GM23338 (cell line): ENCODE results near the gene TNFAIP8L3. TPM values are rescaled to one million over a fixed set of nuclear protein-coding genes. Genes with fewer than 3 reads are reported as not detected.

Experiments
- ATAC-seq: fragments of 200-7000 bp; cut with Tn5 transposase; 3 replicates; pipeline ENCODE4 v1.9.1; 2020
- DNase-seq: peaks from one replicate; pipeline ENCODE4 v3.0.0-alpha.2; 2015; ENCODE audit warnings: low spot score
- H2AFZ ChIP-seq: fragments of 200-600 bp; sonication (generic); 2 replicates; pipeline ENCODE4 v1.8.0; 2016; ENCODE audit warnings: antibody characterized with exemption, mild to moderate bottlenecking, moderate library complexity
- H3F3A ChIP-seq: fragments of 200-600 bp; sonication (generic); replicated peaks from 2 replicates; pipeline ENCODE4 v1.8.0; 2017; ENCODE audit warnings: antibody characterized with exemption, mixed run types, low read depth
- H3K27ac ChIP-seq: fragments of 200-600 bp; sonication (generic); 2 replicates; pipeline ENCODE4 v1.6.1; 2016; ENCODE audit warnings: low read depth
- H3K27me3 ChIP-seq: fragments of 200-600 bp; sonication (generic); 2 replicates; pipeline ENCODE4 v1.8.0; 2016; ENCODE audit warnings: mild to moderate bottlenecking, mixed run types, moderate library complexity; ENCODE audit not compliant: insufficient read depth
- H3K36me3 ChIP-seq: fragments of 200-600 bp; sonication (generic); 2 replicates; pipeline ENCODE4 v1.8.0; 2016; ENCODE audit warnings: mild to moderate bottlenecking; ENCODE audit not compliant: insufficient read depth
- H3K4me1 ChIP-seq: fragments of 200-600 bp; sonication (generic); 2 replicates; pipeline ENCODE4 v1.8.0; 2016; ENCODE audit warnings: mild to moderate bottlenecking, moderate library complexity; ENCODE audit not compliant: insufficient read depth
- H3K4me2 ChIP-seq: fragments of 200-600 bp; sonication (generic); 2 replicates; pipeline ENCODE4 v1.7.1; 2017; ENCODE audit warnings: mixed run types
- H3K4me3 ChIP-seq: fragments of 200-600 bp; sonication (generic); 2 replicates; pipeline ENCODE4 v1.6.1; 2016; ENCODE audit warnings: mixed run types
- H3K79me2 ChIP-seq: fragments of 200-600 bp; sonication (generic); replicated peaks from 2 replicates; pipeline ENCODE4 v1.8.0; 2017; ENCODE audit warnings: mild to moderate bottlenecking; ENCODE audit not compliant: insufficient read depth
- H3K9me2 ChIP-seq: fragments of 200-600 bp; sonication (generic); 2 replicates; pipeline ENCODE4 v1.8.0; 2017; ENCODE audit not compliant: insufficient read depth
- H4K20me1 ChIP-seq: fragments of 200-600 bp; sonication (generic); replicated peaks from 2 replicates; pipeline ENCODE4 v1.8.0; 2017; ENCODE audit warnings: mild to moderate bottlenecking; ENCODE audit not compliant: insufficient read depth
- H3K27ac Mint-ChIP-seq: 2 replicates; pipeline ENCODE4 v1.8.0; 2020; ENCODE audit warnings: inconsistent platforms, mild to moderate bottlenecking, moderate library complexity, mixed read lengths
- H3K27me3 Mint-ChIP-seq: 3 replicates; pipeline ENCODE4 v1.8.0; 2022; ENCODE audit warnings: low read depth, mild to moderate bottlenecking, moderate library complexity, mixed read lengths, inconsistent platforms; ENCODE audit not compliant: insufficient read depth, poor library complexity
- H3K36me3 Mint-ChIP-seq: 3 replicates; pipeline ENCODE4 v1.8.0; 2021; ENCODE audit warnings: low read depth, mild to moderate bottlenecking, inconsistent platforms, moderate library complexity, mixed read lengths
- H3K4me1 Mint-ChIP-seq: 3 replicates; pipeline ENCODE4 v1.8.0; 2020; ENCODE audit warnings: mild to moderate bottlenecking, inconsistent platforms, mixed read lengths
- H3K4me3 Mint-ChIP-seq: 3 replicates; pipeline ENCODE4 v1.8.0; 2021; ENCODE audit warnings: moderate library complexity, mild to moderate bottlenecking, inconsistent platforms, mixed read lengths
- H3K9me3 Mint-ChIP-seq: 3 replicates; pipeline ENCODE4 v1.8.0; 2020; ENCODE audit warnings: moderate library complexity, mild to moderate bottlenecking, inconsistent platforms, mixed read lengths
- CREB1 ChIP-seq: fragments of 250-450 bp; sonication (Bioruptor Pico); IDR thresholded peaks from 2 replicates; pipeline ENCODE4 v1.5.0; 2020; ENCODE audit warnings: low read depth, mild to moderate bottlenecking, moderate library complexity
- EZH2 ChIP-seq: fragments of 200-600 bp; sonication (generic); IDR thresholded peaks from one replicate; pipeline ENCODE4 v1.8.0; 2017; ENCODE audit warnings: antibody characterized with exemption, mild to moderate bottlenecking, low read depth; ENCODE audit not compliant: unreplicated experiment
- EZH2phosphoT487 ChIP-seq: fragments of 200-600 bp; sonication (generic); IDR thresholded peaks from one replicate; pipeline ENCODE4 v1.8.1; 2018; ENCODE audit warnings: antibody characterized with exemption; ENCODE audit not compliant: unreplicated experiment
- JUNB ChIP-seq: IDR thresholded peaks from one replicate; pipeline ENCODE4 v1.6.1; 2016; ENCODE audit warnings: antibody characterized with exemption; ENCODE audit not compliant: unreplicated experiment
- NANOG ChIP-seq: IDR thresholded peaks from 2 replicates; pipeline ENCODE4 v1.6.1; 2016; ENCODE audit warnings: antibody characterized with exemption, borderline replicate concordance
- POLR2AphosphoS5 ChIP-seq: IDR thresholded peaks from 2 replicates; pipeline ENCODE4 v1.6.1; 2016; ENCODE audit warnings: antibody characterized with exemption, low read depth
- STAT1 ChIP-seq: IDR thresholded peaks from one replicate; pipeline ENCODE4 v1.6.1; 2016; ENCODE audit warnings: antibody characterized with exemption; ENCODE audit not compliant: unreplicated experiment
- ZNF114 ChIP-seq: fragments of 250-450 bp; sonication (Bioruptor Pico); IDR thresholded peaks from 2 replicates; pipeline ENCODE4 v1.5.0; 2020; ENCODE audit warnings: mild to moderate bottlenecking, moderate library complexity
- ZNF331 ChIP-seq: fragments of 250-450 bp; sonication (Bioruptor Pico); IDR thresholded peaks from 2 replicates; pipeline ENCODE4 v1.5.0; 2020; ENCODE audit warnings: low read depth, mild to moderate bottlenecking, moderate library complexity
- polyA plus RNA-seq: library from polyadenylated mRNA; unstranded; fragments of >200 nt; fragmentation: Nextera tagmentation; extraction: Ambion mirVana; gene quantifications from 2 replicates; pipeline ENCODE4 v1.2.1, GENCODE V29; 2016
- total RNA-seq: library from RNA; depleted of rRNA; stranded (reverse); fragments of >200 nt; shearing (Covaris generic); gene quantifications from 2 replicates; pipeline ENCODE4 v1.2.3, GENCODE V29; 2014
- TF ChIP-seq, protein P1 (sequence below), 2 experiments: fragments of 200-600 bp in 1 of 2; sonication (generic) in 1 of 2; conservative IDR thresholded peaks; 2 replicates each; pipeline versions ENCODE4 v1.5.1 to v1.6.1; 2016 to 2017; ENCODE audit warnings: antibody characterized with exemption in 2 of 2, low read depth in 2 of 2, mild to moderate bottlenecking in 2 of 2, moderate library complexity in 1 of 2
- TF ChIP-seq, protein P2 (sequence below): fragments of 250-450 bp; sonication (Bioruptor Pico); IDR thresholded peaks from 2 replicates; pipeline ENCODE4 v1.5.0; 2020; ENCODE audit warnings: mild to moderate bottlenecking, moderate library complexity
- TF ChIP-seq, protein P3 (sequence below): IDR thresholded peaks from 2 replicates; pipeline ENCODE4 v1.6.1; 2016; ENCODE audit warnings: antibody characterized with exemption
- TF ChIP-seq, protein P4 (sequence below): IDR thresholded peaks from one replicate; pipeline ENCODE4 v1.6.1; 2018; ENCODE audit warnings: antibody characterized with exemption; ENCODE audit not compliant: unreplicated experiment

Gene TNFAIP8L3
- total and polyA plus RNA-seq, 2 experiments from 2014 or later: 0.23 to 0.31 TPM

DNA sequence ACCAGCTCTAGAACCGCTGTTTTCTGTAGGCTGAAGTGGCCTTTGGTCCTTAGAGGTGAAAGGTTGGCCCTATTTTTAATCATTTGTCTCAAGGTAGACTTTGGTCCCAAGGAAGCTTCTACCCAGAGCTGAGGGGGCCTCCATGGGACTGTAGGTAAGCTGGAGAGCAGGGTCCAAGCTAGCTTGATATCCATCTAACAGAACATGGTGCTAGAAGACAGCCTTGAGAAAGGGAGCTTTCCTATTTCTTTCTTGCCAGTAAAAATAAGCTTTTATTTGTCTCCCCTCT is 3.6 kb upstream of the TNFAIP8L3 start:
- Histone ChIP-seq H3F3A (no peaks in the 10 kb centered on the region), H3K27me3 (peaks cover 39% of the 10 kb centered on the region), H3K4me3 (no peak overlapping the region), H2AFZ (no peak overlapping the region), H3K9me2 (no peaks in the 10 kb centered on the region; the same call in 1 of the 2 replicates), H4K20me1 (0 out of 2 replicates have a peak, but pooled peaks cover 9% of the 10 kb centered on the region), H3K27ac (no peak overlapping the region), H3K4me2 (no peak overlapping the region), H3K36me3 (no peaks in the 10 kb centered on the region), H3K4me1 (0 out of 2 replicates have a peak, but pooled peaks cover 5% of the 10 kb centered on the region), H3K79me2 (no peaks in the 10 kb centered on the region; the same call in 1 of the 2 replicates)
- H3K27me3 Mint-ChIP-seq: peaks cover 32% of the 10 kb centered on the region
- no peak overlapping the region for H3K27ac Mint-ChIP-seq
- H3K9me3 Mint-ChIP-seq: no peaks in the 10 kb centered on the region
- TF ChIP-seq CREB1 (CRISPR knock-in tag) (no peak), STAT1 (no peak), NANOG (no peak), ZNF331 (CRISPR knock-in tag) (no peak), EZH2phosphoT487 (no peak), POLR2AphosphoS5 (no peak), JUNB (no peak), ZNF114 (CRISPR knock-in tag) (no peak), EZH2 (no peak)
- TF ChIP-seq, protein P1, sequence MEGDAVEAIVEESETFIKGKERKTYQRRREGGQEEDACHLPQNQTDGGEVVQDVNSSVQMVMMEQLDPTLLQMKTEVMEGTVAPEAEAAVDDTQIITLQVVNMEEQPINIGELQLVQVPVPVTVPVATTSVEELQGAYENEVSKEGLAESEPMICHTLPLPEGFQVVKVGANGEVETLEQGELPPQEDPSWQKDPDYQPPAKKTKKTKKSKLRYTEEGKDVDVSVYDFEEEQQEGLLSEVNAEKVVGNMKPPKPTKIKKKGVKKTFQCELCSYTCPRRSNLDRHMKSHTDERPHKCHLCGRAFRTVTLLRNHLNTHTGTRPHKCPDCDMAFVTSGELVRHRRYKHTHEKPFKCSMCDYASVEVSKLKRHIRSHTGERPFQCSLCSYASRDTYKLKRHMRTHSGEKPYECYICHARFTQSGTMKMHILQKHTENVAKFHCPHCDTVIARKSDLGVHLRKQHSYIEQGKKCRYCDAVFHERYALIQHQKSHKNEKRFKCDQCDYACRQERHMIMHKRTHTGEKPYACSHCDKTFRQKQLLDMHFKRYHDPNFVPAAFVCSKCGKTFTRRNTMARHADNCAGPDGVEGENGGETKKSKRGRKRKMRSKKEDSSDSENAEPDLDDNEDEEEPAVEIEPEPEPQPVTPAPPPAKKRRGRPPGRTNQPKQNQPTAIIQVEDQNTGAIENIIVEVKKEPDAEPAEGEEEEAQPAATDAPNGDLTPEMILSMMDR (conservative IDR thresholded peaks at IDR 0.05; ENCODE audit: low read depth in 2 of 2): no peak
- TF ChIP-seq, protein P2, sequence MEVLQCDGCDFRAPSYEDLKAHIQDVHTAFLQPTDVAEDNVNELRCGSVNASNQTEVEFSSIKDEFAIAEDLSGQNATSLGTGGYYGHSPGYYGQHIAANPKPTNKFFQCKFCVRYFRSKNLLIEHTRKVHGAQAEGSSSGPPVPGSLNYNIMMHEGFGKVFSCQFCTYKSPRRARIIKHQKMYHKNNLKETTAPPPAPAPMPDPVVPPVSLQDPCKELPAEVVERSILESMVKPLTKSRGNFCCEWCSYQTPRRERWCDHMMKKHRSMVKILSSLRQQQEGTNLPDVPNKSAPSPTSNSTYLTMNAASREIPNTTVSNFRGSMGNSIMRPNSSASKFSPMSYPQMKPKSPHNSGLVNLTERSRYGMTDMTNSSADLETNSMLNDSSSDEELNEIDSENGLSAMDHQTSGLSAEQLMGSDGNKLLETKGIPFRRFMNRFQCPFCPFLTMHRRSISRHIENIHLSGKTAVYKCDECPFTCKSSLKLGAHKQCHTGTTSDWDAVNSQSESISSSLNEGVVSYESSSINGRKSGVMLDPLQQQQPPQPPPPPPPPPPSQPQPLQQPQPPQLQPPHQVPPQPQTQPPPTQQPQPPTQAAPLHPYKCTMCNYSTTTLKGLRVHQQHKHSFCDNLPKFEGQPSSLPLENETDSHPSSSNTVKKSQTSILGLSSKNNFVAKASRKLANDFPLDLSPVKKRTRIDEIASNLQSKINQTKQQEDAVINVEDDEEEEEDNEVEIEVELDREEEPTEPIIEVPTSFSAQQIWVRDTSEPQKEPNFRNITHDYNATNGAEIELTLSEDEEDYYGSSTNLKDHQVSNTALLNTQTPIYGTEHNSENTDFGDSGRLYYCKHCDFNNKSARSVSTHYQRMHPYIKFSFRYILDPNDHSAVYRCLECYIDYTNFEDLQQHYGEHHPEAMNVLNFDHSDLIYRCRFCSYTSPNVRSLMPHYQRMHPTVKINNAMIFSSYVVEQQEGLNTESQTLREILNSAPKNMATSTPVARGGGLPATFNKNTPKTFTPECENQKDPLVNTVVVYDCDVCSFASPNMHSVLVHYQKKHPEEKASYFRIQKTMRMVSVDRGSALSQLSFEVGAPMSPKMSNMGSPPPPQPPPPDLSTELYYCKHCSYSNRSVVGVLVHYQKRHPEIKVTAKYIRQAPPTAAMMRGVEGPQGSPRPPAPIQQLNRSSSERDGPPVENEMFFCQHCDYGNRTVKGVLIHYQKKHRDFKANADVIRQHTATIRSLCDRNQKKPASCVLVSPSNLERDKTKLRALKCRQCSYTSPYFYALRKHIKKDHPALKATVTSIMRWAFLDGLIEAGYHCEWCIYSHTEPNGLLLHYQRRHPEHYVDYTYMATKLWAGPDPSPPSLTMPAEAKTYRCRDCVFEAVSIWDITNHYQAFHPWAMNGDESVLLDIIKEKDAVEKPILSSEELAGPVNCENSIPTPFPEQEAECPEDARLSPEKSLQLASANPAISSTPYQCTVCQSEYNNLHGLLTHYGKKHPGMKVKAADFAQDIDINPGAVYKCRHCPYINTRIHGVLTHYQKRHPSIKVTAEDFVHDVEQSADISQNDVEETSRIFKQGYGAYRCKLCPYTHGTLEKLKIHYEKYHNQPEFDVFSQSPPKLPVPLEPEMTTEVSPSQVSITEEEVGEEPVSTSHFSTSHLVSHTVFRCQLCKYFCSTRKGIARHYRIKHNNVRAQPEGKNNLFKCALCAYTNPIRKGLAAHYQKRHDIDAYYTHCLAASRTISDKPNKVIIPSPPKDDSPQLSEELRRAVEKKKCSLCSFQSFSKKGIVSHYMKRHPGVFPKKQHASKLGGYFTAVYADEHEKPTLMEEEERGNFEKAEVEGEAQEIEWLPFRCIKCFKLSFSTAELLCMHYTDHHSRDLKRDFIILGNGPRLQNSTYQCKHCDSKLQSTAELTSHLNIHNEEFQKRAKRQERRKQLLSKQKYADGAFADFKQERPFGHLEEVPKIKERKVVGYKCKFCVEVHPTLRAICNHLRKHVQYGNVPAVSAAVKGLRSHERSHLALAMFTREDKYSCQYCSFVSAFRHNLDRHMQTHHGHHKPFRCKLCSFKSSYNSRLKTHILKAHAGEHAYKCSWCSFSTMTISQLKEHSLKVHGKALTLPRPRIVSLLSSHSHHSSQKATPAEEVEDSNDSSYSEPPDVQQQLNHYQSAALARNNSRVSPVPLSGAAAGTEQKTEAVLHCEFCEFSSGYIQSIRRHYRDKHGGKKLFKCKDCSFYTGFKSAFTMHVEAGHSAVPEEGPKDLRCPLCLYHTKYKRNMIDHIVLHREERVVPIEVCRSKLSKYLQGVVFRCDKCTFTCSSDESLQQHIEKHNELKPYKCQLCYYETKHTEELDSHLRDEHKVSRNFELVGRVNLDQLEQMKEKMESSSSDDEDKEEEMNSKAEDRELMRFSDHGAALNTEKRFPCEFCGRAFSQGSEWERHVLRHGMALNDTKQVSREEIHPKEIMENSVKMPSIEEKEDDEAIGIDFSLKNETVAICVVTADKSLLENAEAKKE: no peak
- TF ChIP-seq, protein P3, sequence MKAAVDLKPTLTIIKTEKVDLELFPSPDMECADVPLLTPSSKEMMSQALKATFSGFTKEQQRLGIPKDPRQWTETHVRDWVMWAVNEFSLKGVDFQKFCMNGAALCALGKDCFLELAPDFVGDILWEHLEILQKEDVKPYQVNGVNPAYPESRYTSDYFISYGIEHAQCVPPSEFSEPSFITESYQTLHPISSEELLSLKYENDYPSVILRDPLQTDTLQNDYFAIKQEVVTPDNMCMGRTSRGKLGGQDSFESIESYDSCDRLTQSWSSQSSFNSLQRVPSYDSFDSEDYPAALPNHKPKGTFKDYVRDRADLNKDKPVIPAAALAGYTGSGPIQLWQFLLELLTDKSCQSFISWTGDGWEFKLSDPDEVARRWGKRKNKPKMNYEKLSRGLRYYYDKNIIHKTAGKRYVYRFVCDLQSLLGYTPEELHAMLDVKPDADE: no peak
- TF ChIP-seq, protein P4, sequence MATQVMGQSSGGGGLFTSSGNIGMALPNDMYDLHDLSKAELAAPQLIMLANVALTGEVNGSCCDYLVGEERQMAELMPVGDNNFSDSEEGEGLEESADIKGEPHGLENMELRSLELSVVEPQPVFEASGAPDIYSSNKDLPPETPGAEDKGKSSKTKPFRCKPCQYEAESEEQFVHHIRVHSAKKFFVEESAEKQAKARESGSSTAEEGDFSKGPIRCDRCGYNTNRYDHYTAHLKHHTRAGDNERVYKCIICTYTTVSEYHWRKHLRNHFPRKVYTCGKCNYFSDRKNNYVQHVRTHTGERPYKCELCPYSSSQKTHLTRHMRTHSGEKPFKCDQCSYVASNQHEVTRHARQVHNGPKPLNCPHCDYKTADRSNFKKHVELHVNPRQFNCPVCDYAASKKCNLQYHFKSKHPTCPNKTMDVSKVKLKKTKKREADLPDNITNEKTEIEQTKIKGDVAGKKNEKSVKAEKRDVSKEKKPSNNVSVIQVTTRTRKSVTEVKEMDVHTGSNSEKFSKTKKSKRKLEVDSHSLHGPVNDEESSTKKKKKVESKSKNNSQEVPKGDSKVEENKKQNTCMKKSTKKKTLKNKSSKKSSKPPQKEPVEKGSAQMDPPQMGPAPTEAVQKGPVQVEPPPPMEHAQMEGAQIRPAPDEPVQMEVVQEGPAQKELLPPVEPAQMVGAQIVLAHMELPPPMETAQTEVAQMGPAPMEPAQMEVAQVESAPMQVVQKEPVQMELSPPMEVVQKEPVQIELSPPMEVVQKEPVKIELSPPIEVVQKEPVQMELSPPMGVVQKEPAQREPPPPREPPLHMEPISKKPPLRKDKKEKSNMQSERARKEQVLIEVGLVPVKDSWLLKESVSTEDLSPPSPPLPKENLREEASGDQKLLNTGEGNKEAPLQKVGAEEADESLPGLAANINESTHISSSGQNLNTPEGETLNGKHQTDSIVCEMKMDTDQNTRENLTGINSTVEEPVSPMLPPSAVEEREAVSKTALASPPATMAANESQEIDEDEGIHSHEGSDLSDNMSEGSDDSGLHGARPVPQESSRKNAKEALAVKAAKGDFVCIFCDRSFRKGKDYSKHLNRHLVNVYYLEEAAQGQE: no peak
- no peaks in the 10 kb centered on the region for H3K36me3 Mint-ChIP-seq
- ATAC-seq (no peak), DNase-seq (no peak)
- H3K4me1 Mint-ChIP-seq: peaks cover 2% of the 10 kb centered on the region; the same call in 1 of the 3 replicates
- no peak overlapping the region for H3K4me3 Mint-ChIP-seq
